Kidney (tissue), 14 donors: ENCODE results near the gene CKAP5. TPM values are rescaled to one million over a fixed set of nuclear protein-coding genes. Genes with fewer than 3 reads are reported as not detected.

ENCODE experiments used
- DNase-seq, 5 donors: peaks; one replicate each; pipeline ENCODE4 v3.0.0-alpha.2; 2013 to 2020
- FAIRE-seq: peaks from 2 replicates; lab custom pipeline; 2012; peaks lifted over from hg19 to GRCh38; lab: Jason Lieb, UNC
- H3K27ac ChIP-seq, 2 donors: one replicate each; pipeline ENCODE4 v1.7.0; 2013; ENCODE audit warnings: low read depth in 2 of 2, low read length in 2 of 2, inconsistent platforms in 1 of 2
- H3K27me3 ChIP-seq: one replicate; pipeline ENCODE4 v1.7.1; 2013; ENCODE audit warnings: low read length, inconsistent platforms; ENCODE audit not compliant: control insufficient read depth, insufficient read depth
- H3K36me3 ChIP-seq, 3 donors: one replicate each; pipeline versions ENCODE4 v1.7.0 to v1.7.1; 2013; ENCODE audit warnings: low read length in 3 of 3, control low read depth in 1 of 3, inconsistent platforms in 1 of 3; ENCODE audit not compliant: insufficient read depth in 3 of 3, control insufficient read depth in 2 of 3
- H3K4me1 ChIP-seq, 3 donors: one replicate each; pipeline versions ENCODE4 v1.7.0 to v1.7.1; 2013; ENCODE audit warnings: low read length in 3 of 3, inconsistent platforms in 1 of 3, low read depth in 1 of 3; ENCODE audit not compliant: control insufficient read depth in 2 of 3, insufficient read depth in 2 of 3
- H3K4me3 ChIP-seq, 3 donors: one replicate each; pipeline versions ENCODE4 v1.7.0 to v1.8.1; 2013; ENCODE audit warnings: low read length in 3 of 3, control low read depth in 1 of 3, inconsistent platforms in 1 of 3
- H3K9ac ChIP-seq, 3 donors: one replicate each; pipeline versions ENCODE4 v1.7.0 to v1.7.1; 2013; ENCODE audit warnings: low read length in 3 of 3, control low read depth in 1 of 3, inconsistent platforms in 1 of 3
- H3K9me3 ChIP-seq, 3 donors: one replicate each; pipeline versions ENCODE4 v1.7.0 to v1.7.1; 2013; ENCODE audit warnings: low read length in 3 of 3, control low read depth in 1 of 3, inconsistent platforms in 1 of 3; ENCODE audit not compliant: control insufficient read depth in 2 of 3, insufficient read depth in 1 of 3
- CTCF ChIP-seq: IDR thresholded peaks from 3 replicates; pipeline ENCODE4 v1.5.1; 2012; ENCODE audit warnings: mild to moderate bottlenecking, moderate library complexity, borderline replicate concordance; ENCODE audit not compliant: insufficient read depth; ENCODE audit errors: extremely low read depth
- intact Hi-C: fragments of 100-400 bp; cut with DNase I; formaldehyde crosslinking; loops from one replicate; pipeline ENCODE4 v1.11.1; 2022
- polyA plus RNA-seq: library from polyadenylated mRNA; stranded (reverse); fragments of 350-450 nt; fragmentation: Illumina TruSeq; extraction: RNeasy Lipid Tissue Mini Kit (QIAGEN cat#74804); gene quantifications from one replicate; pipeline ENCODE4 v1.2.3, GENCODE V29; 2014; ENCODE audit warnings: low read depth, low replicate concordance; ENCODE audit not compliant: insufficient read depth
- total RNA-seq: library from RNA; stranded (reverse); fragmentation: NEBNext Ultra II Directional; extraction: Animal tissue kit (Norgen Biotek cat#: 25700); gene quantifications from one replicate; pipeline ENCODE4 v1.2.1, GENCODE V29; 2021
- donor health status: control.
- donor health status: control.
- donor health status: control.
- donor health status: control.
- donor health status: control.
- donor health status: DM: yes; HTN: yes; CAD: no.
- donor health status: Normal renal cell carcinoma (clear cell type).

CKAP5 gene
- total and polyA plus RNA-seq, 2 donors from 2014 or later, result 10.8 to 51.9 TPM

DNA sequence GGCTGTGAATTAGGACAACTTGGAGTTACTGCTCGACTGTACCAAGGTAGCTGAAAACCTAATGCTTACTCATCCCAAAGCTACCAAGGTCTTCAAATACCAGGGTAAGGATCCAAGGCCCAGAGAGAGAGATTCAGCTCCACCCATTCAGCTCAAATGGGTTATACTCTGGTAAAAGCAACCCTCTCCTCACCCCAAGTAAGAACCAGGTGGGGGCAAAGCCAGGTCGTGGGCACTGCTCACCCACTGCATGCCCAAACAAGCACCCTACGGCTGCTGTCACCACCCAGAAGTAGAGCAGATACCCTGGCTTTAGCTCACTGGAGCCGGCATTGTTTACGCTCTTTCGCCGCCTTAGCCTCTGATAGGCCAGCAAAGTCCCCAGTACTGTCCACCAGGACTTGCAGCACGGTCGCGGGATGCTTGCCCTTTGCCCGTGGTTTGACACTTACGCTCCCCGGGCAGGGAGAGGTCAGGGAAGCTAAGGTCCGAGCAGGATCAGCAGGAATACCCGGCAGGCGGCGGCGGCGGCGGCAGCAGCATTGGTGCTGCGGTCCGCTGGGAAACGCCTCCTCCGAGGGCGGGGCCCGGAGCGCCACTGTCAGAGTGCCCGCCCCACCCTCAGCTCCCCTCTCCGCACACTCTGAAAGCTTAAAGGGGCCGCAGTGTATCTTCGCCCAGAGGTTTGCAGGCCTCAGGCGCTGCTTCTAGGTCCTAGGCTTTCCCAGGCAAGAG lies 19.6 kb downstream of the CKAP5 start:
- peak; percentile 76 to 92 (median 86) for DNase-seq
- Histone ChIP-seq H3K4me3 (peak overlapping the region; percentile 61 to 88 (median 75)), H3K9me3 (no peaks in the 10 kb centered on the region), H3K36me3 (no peaks in the 10 kb centered on the region), H3K9ac (peak overlapping the region; percentile 30 to 75 (median 37)), H3K4me1 (peaks cover 3 to 11% (median 6%) of the 10 kb centered on the region in 3 donors), H3K27me3 (no peaks in the 10 kb centered on the region), H3K27ac (peak overlapping the region in 1 of 2 donors; percentile 48)
- FAIRE-seq, result no peak
- intact Hi-C loops, result no loop called here
- no peak for TF ChIP-seq CTCF

DNA sequence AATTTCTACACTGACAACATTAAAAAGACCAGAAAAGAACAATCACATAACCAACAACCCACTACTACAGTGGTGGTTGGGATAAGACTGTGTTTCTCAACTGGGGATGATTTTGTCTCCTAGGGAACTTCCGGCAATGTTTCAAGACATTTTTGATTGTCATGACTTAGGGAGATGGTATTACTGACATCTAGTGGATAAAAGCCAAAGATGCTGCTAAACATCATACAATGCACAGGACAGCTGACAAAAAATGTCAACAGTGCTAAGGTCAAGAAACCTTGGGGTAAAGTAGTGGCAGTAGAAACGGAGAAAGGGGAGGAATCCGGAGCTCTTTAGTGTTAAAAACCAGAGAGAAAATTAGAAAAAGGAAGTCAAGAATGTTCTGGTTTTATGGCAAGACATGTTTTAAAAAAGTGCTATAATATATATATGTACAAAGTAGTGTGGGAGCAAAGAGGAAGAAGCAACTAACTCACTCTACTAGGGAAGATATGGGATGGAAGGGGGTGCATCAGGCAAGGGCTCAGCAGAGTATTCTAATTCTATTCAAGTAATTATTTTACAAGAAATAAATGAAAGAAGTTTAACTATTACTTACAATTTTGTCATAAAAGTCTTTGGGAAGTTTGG lies 37.2 kb downstream of the CKAP5 start:
- no peak overlapping the region for H3K27ac ChIP-seq
- no peaks in the 10 kb centered on the region for H3K9me3 ChIP-seq
- no peaks in the 10 kb centered on the region for H3K27me3 ChIP-seq
- intact Hi-C loops, result no loop called here
- DNase-seq, result peak in 2 of 5 donors; percentile 7 to 9
- no peak for TF ChIP-seq CTCF
- H3K4me3 ChIP-seq, result no peak overlapping the region
- no peak for FAIRE-seq
- H3K36me3 ChIP-seq, result peaks cover 6 to 29% (median 8%) of the 10 kb centered on the region in 3 donors
- no peaks in the 10 kb centered on the region for H3K4me1 ChIP-seq
- H3K9ac ChIP-seq, result no peak overlapping the region

- intact Hi-C loops, result no loop called here
- peaks cover 5 to 21% (median 11%) of the 10 kb centered on the region in 3 donors for H3K36me3 ChIP-seq
- H3K4me1 ChIP-seq, result no peaks in the 10 kb centered on the region
- no peak overlapping the region for H3K27ac ChIP-seq
- no peaks in the 10 kb centered on the region for H3K9me3 ChIP-seq
- no peak overlapping the region for H3K9ac ChIP-seq
- DNase-seq, result no peak
- TF ChIP-seq CTCF, result no peak
- no peaks in the 10 kb centered on the region for H3K27me3 ChIP-seq
- FAIRE-seq, result no peak
- no peak overlapping the region for H3K4me3 ChIP-seq
Observed at GRCh38 chr11:46801694-46802470, 44.2 kb downstream of the CKAP5 start.
